SH-SY5Y (cell line): ENCODE measurements around the gene FSTL4.

Experiments
- GATA2 ChIP-seq: IDR thresholded peaks from 2 replicates; pipeline ENCODE4 v1.6.1; 2011; ENCODE audit warnings: mild to moderate bottlenecking, low read depth, low read length
- GATA3 ChIP-seq: IDR thresholded peaks from 2 replicates; pipeline ENCODE4 v1.6.1; 2011; ENCODE audit warnings: low read depth, mild to moderate bottlenecking, low read length, moderate library complexity

DNA sequence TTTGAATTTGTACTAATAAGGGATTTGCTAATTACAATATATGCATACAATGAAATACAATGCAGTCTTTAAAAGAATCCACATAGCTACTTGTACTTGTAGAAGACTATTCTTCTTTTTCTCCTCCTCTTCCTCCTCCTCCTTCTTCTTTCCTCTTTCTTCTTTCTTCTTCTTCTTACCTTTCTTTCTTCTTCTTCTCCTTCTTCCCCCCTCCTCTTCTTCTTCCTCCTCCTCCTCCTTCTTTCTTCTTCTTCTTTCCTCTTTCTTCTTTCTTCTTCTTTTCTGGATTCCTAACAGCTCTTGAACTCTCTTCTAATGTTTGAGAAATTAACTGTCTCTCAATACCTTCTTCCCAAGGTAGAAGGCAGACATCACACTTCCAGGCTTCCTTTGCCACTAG is 29.3 kb upstream of the FSTL4 start:
- TF ChIP-seq GATA3 (no peak), GATA2 (no peak)
